Astrocyte of the cerebellum (primary cell): ENCODE results near the gene HDGFL2.
A peak's percentile ranks its signal among the peaks of the same experiment; 100 is the strongest.

Experiments
- DNase-seq: peaks from one replicate; pipeline ENCODE4 v3.0.0-alpha.2; 2011; ENCODE audit warnings: low read depth
- H3K4me3 ChIP-seq: 2 replicates; pipeline ENCODE4 v1.5.1; 2011; ENCODE audit warnings: mild to moderate bottlenecking, low read depth, low read length, moderate library complexity
- in situ Hi-C: cut with HindIII; loops from 2 replicates; pipeline ENCODE4 v1.10.0; 2017; ENCODE audit warnings: low sequenced_read_pairs
- TF ChIP-seq, protein P1 (sequence below): IDR thresholded peaks from 2 replicates; pipeline ENCODE4 v1.5.1; 2012; ENCODE audit warnings: low read length, low read depth, moderate library complexity, mild to moderate bottlenecking; ENCODE audit errors: missing control alignments

Gene HDGFL2

DNA sequence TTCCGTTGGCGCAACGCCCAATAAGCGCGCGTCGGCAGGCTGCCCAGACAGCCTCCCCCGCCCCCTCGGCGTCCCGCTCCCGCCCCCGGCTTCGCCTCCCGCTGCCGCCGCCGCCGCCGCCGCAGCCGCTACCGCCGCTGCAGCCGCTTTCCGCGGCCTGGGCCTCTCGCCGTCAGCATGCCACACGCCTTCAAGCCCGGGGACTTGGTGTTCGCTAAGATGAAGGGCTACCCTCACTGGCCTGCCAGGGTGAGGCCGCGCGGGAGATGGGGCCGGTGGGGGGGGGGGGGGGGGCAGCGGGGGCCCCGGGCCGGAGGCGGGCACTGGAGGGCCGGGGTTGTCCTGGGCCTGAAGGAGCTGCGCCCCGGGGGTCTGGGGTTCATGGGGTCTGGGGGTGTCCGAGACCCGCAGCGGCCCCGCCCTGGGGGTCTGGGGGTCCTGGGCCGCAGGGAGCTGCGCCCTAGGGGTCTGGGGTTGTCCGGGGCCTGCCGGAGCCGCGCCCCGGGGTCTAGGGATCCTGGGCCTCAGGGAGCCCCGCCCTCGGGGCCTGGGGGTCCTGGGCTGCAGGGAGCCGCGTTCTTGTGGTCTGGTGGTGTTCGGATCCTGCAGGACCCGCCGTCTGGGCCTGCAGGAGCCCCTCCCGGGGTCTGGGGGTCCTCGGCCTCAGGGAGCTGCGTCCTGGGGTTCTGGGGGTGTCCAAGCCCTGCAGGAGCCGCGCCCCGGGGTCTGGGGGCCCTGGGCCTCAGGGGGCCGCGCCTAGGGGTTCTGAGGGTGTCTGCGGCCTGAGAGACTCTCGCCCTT, at the start of gene HDGFL2:
TSS of gene HDGFL2 (plus strand) at position 124 of the 801 bp plus-strand sequence. CDS start at position 178, 54 bp downstream.
- in situ Hi-C loops: no loop called here
- DNase-seq: no peak
- peak within 1 kb of the TSS; percentile 96 for H3K4me3 ChIP-seq
- TF ChIP-seq, protein P1, sequence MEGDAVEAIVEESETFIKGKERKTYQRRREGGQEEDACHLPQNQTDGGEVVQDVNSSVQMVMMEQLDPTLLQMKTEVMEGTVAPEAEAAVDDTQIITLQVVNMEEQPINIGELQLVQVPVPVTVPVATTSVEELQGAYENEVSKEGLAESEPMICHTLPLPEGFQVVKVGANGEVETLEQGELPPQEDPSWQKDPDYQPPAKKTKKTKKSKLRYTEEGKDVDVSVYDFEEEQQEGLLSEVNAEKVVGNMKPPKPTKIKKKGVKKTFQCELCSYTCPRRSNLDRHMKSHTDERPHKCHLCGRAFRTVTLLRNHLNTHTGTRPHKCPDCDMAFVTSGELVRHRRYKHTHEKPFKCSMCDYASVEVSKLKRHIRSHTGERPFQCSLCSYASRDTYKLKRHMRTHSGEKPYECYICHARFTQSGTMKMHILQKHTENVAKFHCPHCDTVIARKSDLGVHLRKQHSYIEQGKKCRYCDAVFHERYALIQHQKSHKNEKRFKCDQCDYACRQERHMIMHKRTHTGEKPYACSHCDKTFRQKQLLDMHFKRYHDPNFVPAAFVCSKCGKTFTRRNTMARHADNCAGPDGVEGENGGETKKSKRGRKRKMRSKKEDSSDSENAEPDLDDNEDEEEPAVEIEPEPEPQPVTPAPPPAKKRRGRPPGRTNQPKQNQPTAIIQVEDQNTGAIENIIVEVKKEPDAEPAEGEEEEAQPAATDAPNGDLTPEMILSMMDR: no peak

DNA sequence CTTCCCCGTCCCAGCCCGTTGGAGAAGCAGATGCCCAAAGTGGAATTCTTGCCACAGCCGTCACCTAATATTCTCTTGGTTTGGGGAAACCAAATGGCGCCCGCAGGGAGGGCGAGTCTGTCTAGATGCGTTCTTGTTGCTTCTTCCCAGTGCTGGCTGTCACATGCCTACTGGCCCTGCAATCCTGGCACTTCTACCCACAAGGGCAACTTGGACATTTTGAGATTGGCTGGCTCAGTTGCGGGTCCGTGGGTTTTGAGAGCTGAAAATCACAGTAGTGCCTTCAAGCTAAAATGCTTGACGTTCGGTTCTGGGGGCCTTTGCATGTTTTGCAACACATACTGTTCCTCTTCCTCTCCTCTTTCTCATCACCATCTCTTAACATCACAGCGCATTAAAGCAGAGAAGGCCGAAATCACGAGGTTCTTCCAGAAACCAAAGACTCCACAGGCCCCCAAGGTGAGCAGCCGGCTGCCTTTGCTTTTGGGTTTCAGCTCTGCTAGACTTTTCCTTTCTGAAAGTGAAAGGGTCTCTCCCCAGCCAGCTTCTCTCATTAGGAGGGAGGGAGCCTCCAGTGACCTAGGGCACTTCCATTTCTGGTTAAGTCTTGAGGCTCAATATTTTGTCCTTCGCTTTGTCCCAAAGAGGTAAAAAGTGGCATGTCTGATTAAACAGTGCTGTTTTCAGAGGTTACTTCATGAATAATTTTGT, 48.5 kb upstream of the HDGFL2 start:
- in situ Hi-C loops: no loop called here
- TF ChIP-seq, protein P1: no peak
- no peak for DNase-seq
- H3K4me3 ChIP-seq: no peak overlapping the region

DNA sequence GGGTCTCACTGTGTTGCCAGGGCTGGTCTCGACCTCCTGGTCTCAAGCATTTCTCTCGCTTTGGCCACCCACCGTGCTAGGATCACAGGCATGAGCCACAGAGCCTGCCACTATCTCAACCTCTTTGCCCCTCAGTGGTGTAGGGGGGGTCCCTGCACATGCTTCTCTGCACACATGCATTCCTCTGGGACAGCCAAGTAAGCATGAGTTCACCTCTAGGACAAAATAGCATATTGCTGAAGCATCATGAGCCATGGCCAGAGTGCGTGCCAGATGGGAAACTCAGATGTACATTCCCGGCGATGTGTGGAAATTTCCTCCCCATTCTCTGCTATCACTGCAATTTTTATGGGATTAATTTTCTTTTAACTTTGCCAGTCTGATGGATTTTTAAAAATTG, 46.6 kb upstream of the HDGFL2 start:
- DNase-seq: peak; percentile 28
- TF ChIP-seq, protein P1: no peak
- in situ Hi-C loops: no loop called here
- no peak overlapping the region for H3K4me3 ChIP-seq

DNA sequence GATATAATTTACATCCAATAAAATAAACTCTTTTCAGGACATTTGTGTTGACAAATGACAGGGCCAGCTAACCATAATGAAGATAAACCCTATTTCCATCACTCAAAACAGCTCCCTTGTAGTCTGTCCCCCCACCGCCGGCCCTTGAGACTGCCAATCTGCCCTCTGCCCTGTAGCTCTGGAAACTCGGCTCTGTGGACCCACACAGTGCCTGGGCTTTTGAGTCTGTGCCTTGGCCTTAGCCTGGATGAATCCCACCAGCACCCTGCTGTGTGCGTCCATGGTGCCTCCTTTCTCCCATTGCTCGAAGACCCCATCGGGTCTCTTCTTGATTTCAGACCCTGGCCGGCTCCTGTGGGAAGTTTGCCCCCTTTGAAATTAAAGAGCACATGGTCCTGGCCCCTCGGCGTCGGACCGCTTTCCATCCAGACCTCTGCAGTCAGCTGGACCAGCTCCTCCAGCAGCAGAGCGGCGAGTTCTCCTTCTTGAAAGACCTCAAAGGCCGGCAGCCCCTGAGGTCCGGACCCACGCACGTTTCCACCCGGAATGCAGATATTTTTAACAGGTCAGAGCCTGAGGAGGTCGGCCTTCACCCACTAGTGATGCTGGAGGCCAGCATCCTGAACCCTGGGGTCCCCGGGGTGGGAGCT, 43.6 kb upstream of the HDGFL2 start:
- in situ Hi-C loops: no loop called here
- TF ChIP-seq, protein P1: no peak
- no peak overlapping the region for H3K4me3 ChIP-seq
- DNase-seq: no peak

DNA sequence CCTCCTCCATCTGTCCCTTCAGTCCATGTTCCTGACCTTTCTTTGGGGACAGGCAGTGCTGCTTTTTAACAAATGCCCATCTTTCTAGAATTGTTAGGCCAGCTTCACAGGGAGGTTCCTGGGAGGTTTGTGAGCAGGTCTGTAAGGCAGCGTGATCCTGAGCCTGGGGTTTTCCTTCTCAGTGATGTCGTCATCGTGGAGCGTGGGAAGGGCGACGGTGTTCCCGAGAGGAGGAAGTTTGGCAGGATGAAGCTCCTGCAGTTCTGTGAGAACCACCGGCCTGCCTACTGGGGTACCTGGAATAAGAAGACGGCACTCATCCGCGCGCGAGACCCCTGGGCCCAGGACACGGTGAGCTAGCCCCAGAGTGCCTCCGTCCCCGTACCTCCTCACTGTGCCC, 42.8 kb upstream of the HDGFL2 start:
- DNase-seq: no peak
- in situ Hi-C loops: no loop called here
- TF ChIP-seq, protein P1: no peak
- H3K4me3 ChIP-seq: no peak overlapping the region

DNA sequence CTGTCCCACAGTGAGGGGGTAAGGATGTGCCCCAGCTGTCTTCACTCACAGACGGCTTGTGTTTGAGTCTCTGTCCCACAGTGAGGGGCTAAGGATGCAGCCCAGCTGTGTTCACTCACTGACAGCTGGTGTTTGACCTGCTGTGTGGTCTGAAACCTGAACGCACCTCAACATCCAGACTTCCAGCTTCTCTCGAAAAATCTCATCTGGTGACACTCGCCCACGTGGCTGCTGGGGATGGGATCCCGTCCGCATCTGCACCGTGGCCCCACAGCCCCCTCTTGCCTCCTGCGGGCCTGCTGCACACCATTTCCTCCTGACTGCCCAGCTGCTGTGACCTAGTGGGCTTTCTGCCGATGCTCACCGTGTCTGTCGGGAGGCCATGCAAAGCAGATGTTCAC, 42.3 kb upstream of the HDGFL2 start:
- DNase-seq: no peak
- TF ChIP-seq, protein P1: no peak
- no peak overlapping the region for H3K4me3 ChIP-seq
- in situ Hi-C loops: no loop called here
